MCF 10A (cell line): ENCODE data around the gene MAST1. TPM values are rescaled to one million over a fixed set of nuclear protein-coding genes. Genes with fewer than 3 reads are reported as not detected.

Experiments
- BruUV-seq: library from RNA; stranded (reverse); fragments of 400-500 nt; replicated peaks from 2 replicates; lab custom pipeline; 2021; lab: Mats Ljungman, UMichigan
- CTCF ChIA-PET: fragments of 300-600 bp; sonication (Branson Sonifier 250); formaldehyde crosslinking; extraction: SDS; loops from one replicate; lab custom pipeline; 2021; ENCODE audit warnings: antibody characterized with exemption, inconsistent platforms; lab: Yijun Ruan, JAX
- POLR2A ChIA-PET: fragments of 300-600, 350-650 bp; sonication (Branson Sonifier 250); formaldehyde crosslinking; extraction: SDS; loops from one replicate; lab custom pipeline; 2020; ENCODE audit warnings: antibody characterized with exemption, inconsistent platforms; lab: Yijun Ruan, JAX
- DNase-seq: peaks from one replicate; pipeline ENCODE4 v3.0.0-alpha.2; 2018; ENCODE audit not compliant: unreplicated experiment
- H3K27ac Mint-ChIP-seq: one replicate; pipeline ENCODE4 v1.8.0; 2022; ENCODE audit warnings: mild to moderate bottlenecking, low read depth, mixed read lengths; ENCODE audit not compliant: unreplicated experiment
- H3K27me3 Mint-ChIP-seq: one replicate; pipeline ENCODE4 v1.8.0; 2022; ENCODE audit warnings: mixed read lengths; ENCODE audit not compliant: insufficient read depth, unreplicated experiment
- H3K36me3 Mint-ChIP-seq: one replicate; pipeline ENCODE4 v1.8.0; 2022; ENCODE audit warnings: mild to moderate bottlenecking, moderate library complexity, mixed read lengths; ENCODE audit not compliant: insufficient read depth, unreplicated experiment
- H3K4me1 Mint-ChIP-seq: one replicate; pipeline ENCODE4 v1.8.0; 2022; ENCODE audit warnings: mixed read lengths; ENCODE audit not compliant: insufficient read depth, unreplicated experiment
- H3K4me3 Mint-ChIP-seq: one replicate; pipeline ENCODE4 v1.8.0; 2022; ENCODE audit warnings: mild to moderate bottlenecking, moderate library complexity, mixed read lengths; ENCODE audit not compliant: unreplicated experiment
- H3K9me3 Mint-ChIP-seq: one replicate; pipeline ENCODE4 v1.8.0; 2022; ENCODE audit warnings: mixed read lengths; ENCODE audit not compliant: unreplicated experiment
- CTCF ChIP-seq: fragments of 200-600 bp; IDR thresholded peaks from one replicate; pipeline ENCODE4 v1.8.0; 2022; ENCODE audit warnings: antibody characterized with exemption, mild to moderate bottlenecking; ENCODE audit not compliant: unreplicated experiment
- intact Hi-C: fragments of 100-400 bp; cut with micrococcal nuclease; formaldehyde crosslinking; loops from 2 replicates; pipeline ENCODE4 v1.14.1; 2022
- total RNA-seq: library from RNA; stranded (reverse); gene quantifications from 2 replicates; pipeline ENCODE4 v1.2.3, GENCODE V29; 2022

MAST1 gene
- total RNA-seq, 1 experiment from 2014 or later: 1.6 TPM

- ChIA-PET CTCF (interaction anchor here (0.5 to 14.5 kb wide), 8 partner anchors 13 to 364 kb away, joined by 3 to 307 read pairs (median 6); partner anchors contain the start of gene HOOK2), POLR2A (interaction anchor here (0.6 to 8.4 kb wide), 16 partner anchors 7 to 179 kb away, joined by 3 to 410 read pairs (median 10); partner anchors contain the start of genes GCDH, GET3, HOOK2 and PRDX2)
- BruUV-seq: no TSS peak
Observed at GRCh38 chr19:12789904-12790619, 48.3 kb upstream of the MAST1 start.

GRCh38 chr19:12790628-12791344 is 47.5 kb upstream of the MAST1 start:
- Mint-ChIP-seq H3K27ac (peak overlapping the region; percentile 95), H3K9me3 (no peaks in the 10 kb centered on the region), H3K36me3 (peaks cover 55% of the 10 kb centered on the region), H3K4me1 (peaks cover 34% of the 10 kb centered on the region), H3K27me3 (no peaks in the 10 kb centered on the region), H3K4me3 (peak overlapping the region; percentile 94)
- TF ChIP-seq CTCF: no peak
- no peak for DNase-seq
- CTCF ChIA-PET: interaction anchor here (0.5 to 14.5 kb wide), 6 partner anchors 15 to 364 kb away, joined by 3 to 307 read pairs (median 5); partner anchors contain the start of gene HOOK2
- BruUV-seq: no TSS peak
- POLR2A ChIA-PET: interaction anchor here (0.6 to 8.4 kb wide), 17 partner anchors 7 to 1056 kb away, joined by 3 to 410 read pairs (median 6); partner anchors contain the start of genes GET3, HOOK2, PRDX2 and RNASEH2A
- intact Hi-C loops: loop anchor here (1.0 to 5.0 kb wide), 2 partner anchors 12 to 68 kb away; partner anchors contain the start of gene TNPO2

More at GRCh38 chr19:12789904-12790619, 48.3 kb upstream of the MAST1 start:
- no peaks in the 10 kb centered on the region for H3K27me3 Mint-ChIP-seq
- intact Hi-C loops: loop anchor here (1.0 to 5.0 kb wide), 2 partner anchors 12 to 68 kb away; partner anchors contain the start of gene TNPO2
- no peak for TF ChIP-seq CTCF
- no peaks in the 10 kb centered on the region for H3K9me3 Mint-ChIP-seq
- DNase-seq: peak; percentile 98
- peaks cover 48% of the 10 kb centered on the region for H3K36me3 Mint-ChIP-seq
- H3K27ac Mint-ChIP-seq: peak overlapping the region; percentile 98
- peaks cover 31% of the 10 kb centered on the region for H3K4me1 Mint-ChIP-seq
- H3K4me3 Mint-ChIP-seq: peak overlapping the region; percentile 94

- ChIA-PET CTCF (interaction anchor here (0.6 to 14.5 kb wide), 7 partner anchors 16 to 146 kb away, joined by 3 to 307 read pairs (median 4); partner anchors contain the start of gene HOOK2), POLR2A (interaction anchor here (0.6 to 8.4 kb wide), 28 partner anchors 8 to 1055 kb away, joined by 3 to 410 read pairs (median 6); partner anchors contain the start of genes CALR, DNASE2, GET3 and HOOK2)
- intact Hi-C loops: loop anchor here (5.0 kb wide), 1 partner anchor 69 kb away; the partner anchor contains the start of gene TNPO2
- peak; percentile 98 for DNase-seq
- Mint-ChIP-seq H3K27ac (peak within 1 kb of the TSS; percentile 95), H3K9me3 (no peaks in the 10 kb centered on the region), H3K36me3 (peaks cover 60% of the 10 kb centered on the region), H3K27me3 (no peaks in the 10 kb centered on the region), H3K4me1 (peaks cover 41% of the 10 kb centered on the region), H3K4me3 (peak within 1 kb of the TSS; percentile 94)
- BruUV-seq: no TSS peak
- no peak for TF ChIP-seq CTCF
Observed at GRCh38 chr19:12791345-12792050, 46.8 kb upstream of the MAST1 start, which contains the start of gene JUNB. Gene JUNB, plus strand, starts transcription at chr19:12791486. Its CDS starts 286 bp downstream, at chr19:12791772.
